ENCODE results near the gene THAP4.

GRCh38 chr2:241617431-241618154, 19.4 kb downstream of the THAP4 start:
- TF ChIP-seq POLR2AphosphoS5 (IDR thresholded peaks at IDR 0.05; ENCODE audit: low read depth, low read length) (no peak), REST (IDR thresholded peaks at IDR 0.05; ENCODE audit: low read depth, low read length) (no peak), CTCF (IDR thresholded peaks at IDR 0.05) (no peak), ZBTB33 (IDR thresholded peaks at IDR 0.05; ENCODE audit: borderline replicate concordance, low read depth) (no peak), RAD21 (IDR thresholded peaks at IDR 0.05; ENCODE audit: low read length) (no peak), EP300 (IDR thresholded peaks at IDR 0.05; ENCODE audit: borderline replicate concordance in 1 of 2, low read depth in 1 of 2, low read length in 1 of 2) (no peak), MXI1 (IDR thresholded peaks at IDR 0.05; ENCODE audit: low read depth, low read length) (no peak)
